GM13977 (cell line): ENCODE results near the gene KCNJ1.

Source experiments
- DNase-seq: peaks from one replicate; pipeline ENCODE4 v3.0.0; 2012; ENCODE audit warnings: low spot score
- in situ Hi-C: fragments of 300-500 bp; cut with MboI; formaldehyde crosslinking; loops from one replicate; pipeline ENCODE4 v1.12.0; 2022; ENCODE audit warnings: low sequenced_read_pairs, low pct_unique_long_range_greater_than_20kb, mixed read lengths, inconsistent platforms; ENCODE audit not compliant: unreplicated experiment
- TF ChIP-seq, protein P1 (sequence below): IDR thresholded peaks from 2 replicates; pipeline ENCODE4 v1.5.1; 2012; ENCODE audit warnings: mild to moderate bottlenecking, control low read depth; ENCODE audit not compliant: insufficient read depth; ENCODE audit errors: extremely low read depth, missing control alignments

The KCNJ1 gene

GRCh38 chr11:128911701-128912100 lies 44.6 kb upstream of the KCNJ1 start:
- DNase-seq: no peak
- TF ChIP-seq, protein P1, sequence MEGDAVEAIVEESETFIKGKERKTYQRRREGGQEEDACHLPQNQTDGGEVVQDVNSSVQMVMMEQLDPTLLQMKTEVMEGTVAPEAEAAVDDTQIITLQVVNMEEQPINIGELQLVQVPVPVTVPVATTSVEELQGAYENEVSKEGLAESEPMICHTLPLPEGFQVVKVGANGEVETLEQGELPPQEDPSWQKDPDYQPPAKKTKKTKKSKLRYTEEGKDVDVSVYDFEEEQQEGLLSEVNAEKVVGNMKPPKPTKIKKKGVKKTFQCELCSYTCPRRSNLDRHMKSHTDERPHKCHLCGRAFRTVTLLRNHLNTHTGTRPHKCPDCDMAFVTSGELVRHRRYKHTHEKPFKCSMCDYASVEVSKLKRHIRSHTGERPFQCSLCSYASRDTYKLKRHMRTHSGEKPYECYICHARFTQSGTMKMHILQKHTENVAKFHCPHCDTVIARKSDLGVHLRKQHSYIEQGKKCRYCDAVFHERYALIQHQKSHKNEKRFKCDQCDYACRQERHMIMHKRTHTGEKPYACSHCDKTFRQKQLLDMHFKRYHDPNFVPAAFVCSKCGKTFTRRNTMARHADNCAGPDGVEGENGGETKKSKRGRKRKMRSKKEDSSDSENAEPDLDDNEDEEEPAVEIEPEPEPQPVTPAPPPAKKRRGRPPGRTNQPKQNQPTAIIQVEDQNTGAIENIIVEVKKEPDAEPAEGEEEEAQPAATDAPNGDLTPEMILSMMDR: no peak
- in situ Hi-C loops: no loop called here

- in situ Hi-C loops: no loop called here
- TF ChIP-seq, protein P1: no peak
- no peak for DNase-seq
These were observed 44.1 kb upstream of the KCNJ1 start for GRCh38 chr11:128911239-128911638.

GRCh38 chr11:128910576-128910975 lies 43.5 kb upstream of the KCNJ1 start:
- in situ Hi-C loops: no loop called here
- TF ChIP-seq, protein P1: no peak

GRCh38 chr11:128909438-128910125 lies 42.5 kb upstream of the KCNJ1 start:
- TF ChIP-seq, protein P1: no peak
- DNase-seq: no peak
- in situ Hi-C loops: no loop called here

More at GRCh38 chr11:128910576-128910975, 43.5 kb upstream of the KCNJ1 start:
- DNase-seq: no peak

DNA sequence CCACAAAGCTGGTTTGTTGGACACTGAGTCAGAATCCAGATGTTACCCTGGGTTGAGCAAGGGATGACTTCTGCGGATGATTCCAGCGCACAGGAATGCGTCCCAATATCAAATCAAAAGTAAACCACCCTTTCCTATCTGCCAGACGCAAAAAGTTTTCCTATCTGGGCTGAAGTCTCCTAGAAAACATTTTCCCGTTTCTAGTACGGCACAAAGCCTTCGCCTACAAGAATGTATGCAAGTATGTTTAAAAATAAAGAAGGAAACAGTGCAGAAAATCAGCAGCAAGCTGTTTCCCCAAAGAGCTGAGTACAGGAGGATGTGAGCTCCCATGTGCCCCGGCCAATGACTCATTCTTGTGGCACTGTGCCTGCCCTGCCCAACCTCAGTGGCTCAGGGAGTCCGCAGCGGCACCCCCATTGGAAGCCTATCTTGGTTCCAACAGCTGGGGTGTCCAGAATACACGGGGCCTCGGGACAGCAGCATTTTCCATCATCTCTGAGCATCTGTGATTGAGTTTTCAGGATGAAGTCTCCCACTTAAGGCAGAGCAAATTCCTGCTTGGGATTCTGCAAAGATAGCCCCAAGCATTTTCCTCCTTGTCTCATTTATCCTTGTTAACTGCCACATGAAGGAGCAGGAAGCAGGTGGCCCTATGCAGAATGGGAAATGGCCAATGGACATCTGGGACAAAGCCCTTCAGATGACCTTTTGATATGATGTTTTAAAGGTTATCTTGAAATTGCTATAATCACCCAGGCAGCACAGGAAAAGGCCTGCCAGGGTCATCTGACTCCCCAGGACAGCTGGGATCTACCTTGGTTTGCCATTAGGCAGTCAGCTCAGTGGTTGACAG lies 41.5 kb upstream of the KCNJ1 start:
- DNase-seq: no peak

GRCh38 chr11:128907585-128907984 lies 40.5 kb upstream of the KCNJ1 start:
- no peak for DNase-seq
- TF ChIP-seq, protein P1: no peak
- in situ Hi-C loops: no loop called here

More for the DNA sequence above, 41.5 kb upstream of the KCNJ1 start:
- in situ Hi-C loops: no loop called here
- TF ChIP-seq, protein P1: no peak
